Adrenal gland (tissue), 12 donors: ENCODE data around the gene TMEM108. TPM values are rescaled to one million over a fixed set of nuclear protein-coding genes. Genes with fewer than 3 reads are reported as not detected.

ENCODE experiments used
- DNase-seq, 7 donors: peaks; one replicate each; pipeline ENCODE4 v3.0.0-alpha.2; 2019 to 2020
- H3K27ac ChIP-seq, 5 donors: fragments of 200-600 bp; sonication (generic) in 4 of 5; 1 replicate in 3 of 5; 2 replicates in 2 of 5; pipeline versions ENCODE4 v1.5.1 to v1.8.0; 2016 to 2020; ENCODE audit warnings: mild to moderate bottlenecking in 1 of 5
- H3K27me3 ChIP-seq: fragments of 200-600 bp; 2 replicates; pipeline ENCODE4 v1.8.0; 2021
- H3K36me3 ChIP-seq, 2 donors: fragments of 200-600 bp; replicated peaks in 1 of 2; 1 replicate in 1 of 2; 2 replicates in 1 of 2; pipeline versions ENCODE4 v1.5.1 to v1.8.0; 2018 to 2022
- H3K4me1 ChIP-seq, 2 donors: fragments of 200-600 bp; replicated peaks in 1 of 2; 1 replicate in 1 of 2; 2 replicates in 1 of 2; pipeline versions ENCODE4 v1.5.1 to v1.8.0; 2018 to 2021
- H3K4me3 ChIP-seq, 4 donors: fragments of 200-600 bp; sonication (generic) in 3 of 4; one replicate each; pipeline ENCODE4 v1.5.1; 2016 to 2018
- H3K9me3 ChIP-seq, 3 donors: fragments of 200-600 bp; sonication (generic) in 1 of 3; replicated peaks in 1 of 3; 1 replicate in 2 of 3; 2 replicates in 1 of 3; pipeline versions ENCODE4 v1.5.1 to v1.8.0; 2016 to 2021
- POLR2A ChIP-seq, 2 donors: fragments of 450-650 bp; IDR thresholded peaks; one replicate each; pipeline ENCODE4 v1.6.1; 2017; ENCODE audit warnings: antibody characterized with exemption in 2 of 2, mild to moderate bottlenecking in 2 of 2, moderate library complexity in 1 of 2
- WGBS, 4 donors: extraction: QIAGEN DNeasy Blood & Tissue Kit in 2 of 4; methylation state at CpG; one replicate each; pipeline versions ENCODE4 v1.1.5 to v1.1.7; 2013 to 2017; 5-methylcytosine and 5-hydroxymethylcytosine counted together
- intact Hi-C, 2 donors: fragments of 100-400 bp; cut with DNase I; formaldehyde crosslinking; loops; one replicate each; pipeline versions ENCODE4 v1.14.1 to v1.15.0; 2022 to 2023
- polyA plus RNA-seq, 3 donors: library from polyadenylated mRNA; stranded (reverse); fragments of 200-250 nt in 2 of 3; fragments of 350-450 nt in 1 of 3; fragmentation: Illumina TruSeq in 1 of 3; extraction: RNeasy Lipid Tissue Mini Kit (QIAGEN cat#74804) in 1 of 3; gene quantifications; one replicate each; pipeline ENCODE4 v1.2.3, GENCODE V29; 2013 to 2014
- total RNA-seq, 9 donors: library from RNA; depleted of rRNA in 4 of 9; stranded (reverse); fragments of >200 nt in 4 of 9; fragments of 120-200 nt in 1 of 9; fragmentation: NEBNext Ultra II Directional in 1 of 9; extraction: Animal tissue kit (Norgen Biotek cat#: 25700) in 1 of 9; gene quantifications; one replicate each; pipeline versions ENCODE4 v1.1.0 to v1.2.4, GENCODE V29; 2013 to 2023
- TF ChIP-seq, protein P1 (sequence below), 6 experiments: fragments of 450-650 bp in 4 of 6; fragments of 200-600 bp in 2 of 6; sonication (generic) in 1 of 6; IDR thresholded peaks; 1 replicate in 5 of 6; 2 replicates in 1 of 6; pipeline versions ENCODE4 v1.5.1 to v1.8.0; 2016 to 2021; ENCODE audit warnings: antibody characterized with exemption in 6 of 6, mild to moderate bottlenecking in 2 of 6, moderate library complexity in 1 of 6
- donor health status: healthy with polysubstance abuse.
- donor health status: Bipolar disorder and iron deficiency.
- donor health status: DM: yes; HTN: yes; CAD: no.
- donor health status: DM: no; HTN: no; CAD: no.
- donor health status: DM: no; HTN: no; CAD: no.
- donor health status: DM: yes; HTN: yes; CAD: no.

Gene TMEM108
- total and polyA plus RNA-seq, 12 donors, result 0.67 to 38.0 (median 14.8) TPM

DNA sequence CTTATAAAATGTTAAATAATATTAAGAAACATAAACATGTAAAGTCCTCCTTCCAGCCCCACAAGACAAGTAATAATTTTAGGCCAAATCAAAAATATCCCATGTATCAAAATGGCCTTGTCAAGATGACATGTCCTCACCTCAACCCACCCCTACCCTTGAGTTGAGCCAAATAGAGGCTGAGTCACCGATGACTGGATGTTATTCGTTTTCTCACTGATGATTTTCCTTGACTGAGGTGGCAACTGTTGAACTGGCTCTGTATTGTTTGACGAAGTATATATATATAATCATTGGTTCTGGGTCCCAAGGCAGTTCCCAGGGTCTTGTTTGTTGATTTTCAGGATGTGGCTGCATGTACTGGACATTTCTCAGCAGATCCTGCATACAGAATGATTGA lies 75.3 kb downstream of the TMEM108 start:
- TF ChIP-seq, protein P1, sequence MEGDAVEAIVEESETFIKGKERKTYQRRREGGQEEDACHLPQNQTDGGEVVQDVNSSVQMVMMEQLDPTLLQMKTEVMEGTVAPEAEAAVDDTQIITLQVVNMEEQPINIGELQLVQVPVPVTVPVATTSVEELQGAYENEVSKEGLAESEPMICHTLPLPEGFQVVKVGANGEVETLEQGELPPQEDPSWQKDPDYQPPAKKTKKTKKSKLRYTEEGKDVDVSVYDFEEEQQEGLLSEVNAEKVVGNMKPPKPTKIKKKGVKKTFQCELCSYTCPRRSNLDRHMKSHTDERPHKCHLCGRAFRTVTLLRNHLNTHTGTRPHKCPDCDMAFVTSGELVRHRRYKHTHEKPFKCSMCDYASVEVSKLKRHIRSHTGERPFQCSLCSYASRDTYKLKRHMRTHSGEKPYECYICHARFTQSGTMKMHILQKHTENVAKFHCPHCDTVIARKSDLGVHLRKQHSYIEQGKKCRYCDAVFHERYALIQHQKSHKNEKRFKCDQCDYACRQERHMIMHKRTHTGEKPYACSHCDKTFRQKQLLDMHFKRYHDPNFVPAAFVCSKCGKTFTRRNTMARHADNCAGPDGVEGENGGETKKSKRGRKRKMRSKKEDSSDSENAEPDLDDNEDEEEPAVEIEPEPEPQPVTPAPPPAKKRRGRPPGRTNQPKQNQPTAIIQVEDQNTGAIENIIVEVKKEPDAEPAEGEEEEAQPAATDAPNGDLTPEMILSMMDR (IDR thresholded peaks at IDR 0.05), result no peak
- TF ChIP-seq POLR2A (IDR thresholded peaks at IDR 0.05), result peak in 1 of 2 donors; percentile 14
- H3K27me3 ChIP-seq, result no peaks in the 10 kb centered on the region
- peaks cover 10 to 37% of the 10 kb centered on the region in 2 donors for H3K4me1 ChIP-seq
- no peaks in the 10 kb centered on the region for H3K36me3 ChIP-seq
- H3K9me3 ChIP-seq, result no peaks in the 10 kb centered on the region
- intact Hi-C loops, result no loop called here
- peak; percentile 48 to 75 (median 59) for DNase-seq
- no peak overlapping the region for H3K4me3 ChIP-seq
- H3K27ac ChIP-seq, result peak overlapping the region; percentile 57 to 65 (median 63)
- 26 to 48% (median 42%) methylated on average over 3 of the region's 3 CpGs for WGBS, 4 donors

DNA sequence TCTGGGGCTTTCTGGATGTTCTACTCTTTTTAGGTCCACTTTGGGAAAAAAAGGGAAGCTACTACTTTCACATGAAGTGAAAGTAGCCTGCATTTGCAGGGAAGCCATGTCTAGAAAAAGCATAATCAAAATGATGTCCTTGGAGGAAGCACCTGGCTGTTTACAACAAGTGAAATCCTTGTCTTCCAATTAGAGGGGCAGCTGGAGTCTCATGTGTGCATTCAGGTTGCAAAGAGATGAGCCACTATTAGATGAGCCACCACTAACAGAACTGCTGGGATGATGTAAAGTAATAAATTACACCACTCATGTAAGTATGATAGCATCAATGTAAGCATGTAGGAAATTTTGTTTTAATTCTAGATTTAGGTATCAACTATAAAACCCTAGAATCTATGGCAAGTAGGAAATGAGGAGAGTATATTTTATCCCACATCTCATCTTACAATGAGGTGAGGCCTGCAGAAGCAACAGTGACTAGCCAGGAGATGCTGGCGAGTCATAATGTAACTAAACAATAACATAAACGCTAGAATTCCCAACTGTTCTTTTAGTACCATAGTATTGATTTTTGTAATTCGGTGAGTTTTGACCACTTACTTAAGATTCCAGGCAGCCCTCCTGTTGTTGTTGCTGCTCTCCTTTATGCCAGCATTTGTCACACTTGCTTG lies 75.9 kb downstream of the TMEM108 start:
- H3K4me3 ChIP-seq, result no peak overlapping the region
- H3K27ac ChIP-seq, result peak overlapping the region; percentile 57 to 65 (median 63)
- intact Hi-C loops, result no loop called here
- H3K9me3 ChIP-seq, result no peaks in the 10 kb centered on the region
- DNase-seq, result no peak
- no peaks in the 10 kb centered on the region for H3K36me3 ChIP-seq
- TF ChIP-seq, protein P1 (IDR thresholded peaks at IDR 0.05), result no peak
- no peak for TF ChIP-seq POLR2A (IDR thresholded peaks at IDR 0.05)
- H3K4me1 ChIP-seq, result peaks cover 10 to 37% of the 10 kb centered on the region in 2 donors
- H3K27me3 ChIP-seq, result no peaks in the 10 kb centered on the region
- 89 to 97% (median 93%) methylated on average over 3 of the region's 3 CpGs for WGBS, 4 donors

DNA sequence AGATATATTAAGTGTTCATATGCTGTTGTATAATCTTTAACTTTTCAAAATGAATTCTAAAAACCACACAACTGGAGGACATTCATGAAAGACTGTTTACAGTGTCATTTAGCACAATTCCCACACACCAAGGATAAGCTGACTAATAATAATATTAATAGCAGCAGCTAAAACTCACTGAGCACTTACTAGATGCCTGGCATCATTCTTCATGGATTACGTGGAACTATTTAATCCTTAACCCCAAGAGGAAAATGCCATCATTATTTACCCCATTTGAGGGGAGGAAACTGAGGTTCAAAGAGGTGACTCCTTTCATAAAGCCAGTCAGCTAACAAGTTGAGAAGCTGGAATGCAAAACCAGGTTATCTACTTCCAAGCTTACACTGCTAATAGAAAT lies 77.0 kb downstream of the TMEM108 start:
- no peaks in the 10 kb centered on the region for H3K36me3 ChIP-seq
- 30 to 46% (median 34%) methylated on average over 1 of the region's 1 CpG for WGBS, 4 donors
- intact Hi-C loops, result no loop called here
- H3K4me1 ChIP-seq, result peaks cover 10 to 37% of the 10 kb centered on the region in 2 donors
- no peak overlapping the region for H3K4me3 ChIP-seq
- no peaks in the 10 kb centered on the region for H3K9me3 ChIP-seq
- no peak for TF ChIP-seq POLR2A (IDR thresholded peaks at IDR 0.05)
- TF ChIP-seq, protein P1 (IDR thresholded peaks at IDR 0.05), result no peak
- no peak for DNase-seq
- H3K27ac ChIP-seq, result peak overlapping the region in 2 of 5 donors; percentile 6 to 60
- no peaks in the 10 kb centered on the region for H3K27me3 ChIP-seq

DNA sequence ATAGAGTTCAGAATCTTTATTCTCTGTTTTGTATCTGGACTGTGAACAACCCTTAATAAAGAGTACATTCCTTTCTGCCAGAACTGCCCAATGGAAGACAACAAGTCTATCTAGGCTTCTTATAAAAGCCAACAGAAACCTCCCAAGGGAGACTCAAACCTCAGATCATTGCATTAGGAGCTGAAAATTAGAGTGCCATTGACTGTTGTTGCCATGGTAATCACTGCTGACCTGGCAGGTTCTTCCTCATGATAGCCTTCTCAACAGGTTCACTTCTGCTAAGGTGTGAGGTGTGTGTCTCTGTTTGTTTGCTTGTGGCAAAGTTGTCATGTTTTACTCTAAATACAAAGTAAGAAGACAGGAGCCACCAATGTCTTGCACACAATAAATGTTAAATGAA lies 79.2 kb downstream of the TMEM108 start:
- Histone ChIP-seq H3K36me3 (no peaks in the 10 kb centered on the region), H3K4me1 (peaks cover 10 to 32% of the 10 kb centered on the region in 2 donors), H3K9me3 (no peaks in the 10 kb centered on the region), H3K27ac (no peak overlapping the region), H3K4me3 (no peak overlapping the region), H3K27me3 (no peaks in the 10 kb centered on the region)
- no peak for TF ChIP-seq POLR2A (IDR thresholded peaks at IDR 0.05)
- TF ChIP-seq, protein P1 (IDR thresholded peaks at IDR 0.05), result no peak
- DNase-seq, result no peak
- intact Hi-C loops, result no loop called here
